Measurements from ENCODE around the gene RHBDD1.

DNA sequence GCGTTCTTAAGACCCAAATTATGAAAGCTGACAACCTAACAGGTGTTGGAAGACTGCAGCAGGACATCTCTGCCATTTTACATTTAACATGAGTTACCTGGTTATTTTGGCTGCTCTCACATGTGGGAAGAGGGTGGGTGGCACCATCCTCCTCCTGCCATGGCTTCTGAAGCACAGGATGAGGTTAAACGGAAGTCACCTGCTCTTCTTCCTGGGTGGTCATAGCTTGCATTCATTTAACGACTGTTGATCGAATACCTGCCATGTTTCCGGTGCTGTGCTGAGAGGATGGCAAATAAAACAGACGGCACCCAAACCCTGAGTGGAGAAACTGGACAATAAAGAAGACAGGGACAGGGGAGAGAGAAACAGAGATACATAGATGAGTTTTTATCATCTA lies 118.0 kb downstream of the RHBDD1 start:
- TF ChIP-seq, protein P1, sequence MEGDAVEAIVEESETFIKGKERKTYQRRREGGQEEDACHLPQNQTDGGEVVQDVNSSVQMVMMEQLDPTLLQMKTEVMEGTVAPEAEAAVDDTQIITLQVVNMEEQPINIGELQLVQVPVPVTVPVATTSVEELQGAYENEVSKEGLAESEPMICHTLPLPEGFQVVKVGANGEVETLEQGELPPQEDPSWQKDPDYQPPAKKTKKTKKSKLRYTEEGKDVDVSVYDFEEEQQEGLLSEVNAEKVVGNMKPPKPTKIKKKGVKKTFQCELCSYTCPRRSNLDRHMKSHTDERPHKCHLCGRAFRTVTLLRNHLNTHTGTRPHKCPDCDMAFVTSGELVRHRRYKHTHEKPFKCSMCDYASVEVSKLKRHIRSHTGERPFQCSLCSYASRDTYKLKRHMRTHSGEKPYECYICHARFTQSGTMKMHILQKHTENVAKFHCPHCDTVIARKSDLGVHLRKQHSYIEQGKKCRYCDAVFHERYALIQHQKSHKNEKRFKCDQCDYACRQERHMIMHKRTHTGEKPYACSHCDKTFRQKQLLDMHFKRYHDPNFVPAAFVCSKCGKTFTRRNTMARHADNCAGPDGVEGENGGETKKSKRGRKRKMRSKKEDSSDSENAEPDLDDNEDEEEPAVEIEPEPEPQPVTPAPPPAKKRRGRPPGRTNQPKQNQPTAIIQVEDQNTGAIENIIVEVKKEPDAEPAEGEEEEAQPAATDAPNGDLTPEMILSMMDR (IDR thresholded peaks at IDR 0.05): no peak
- TF ChIP-seq POLR2A (IDR thresholded peaks at IDR 0.05): no peak
